ENCODE results near the gene TBXAS1.
A peak's percentile ranks its signal among the peaks of the same experiment; 100 is the strongest.

Gene TBXAS1

GRCh38 chr7:140055833-140056232 lies 226.8 kb downstream of the TBXAS1 start:
- no peak for DNase-seq

- no peak for DNase-seq
These were observed 227.5 kb downstream of the TBXAS1 start for GRCh38 chr7:140056431-140057142.

GRCh38 chr7:140057143-140057535 lies 228.1 kb downstream of the TBXAS1 start:
- no peak for DNase-seq

GRCh38 chr7:140058517-140058916 lies 229.5 kb downstream of the TBXAS1 start:
- DNase-seq: no peak

- DNase-seq: no peak
These were observed 230.5 kb downstream of the TBXAS1 start for GRCh38 chr7:140059273-140060242.

- no peak for DNase-seq
These were observed 231.2 kb downstream of the TBXAS1 start for GRCh38 chr7:140060243-140060630.

GRCh38 chr7:140060788-140061606 lies 231.9 kb downstream of the TBXAS1 start:
- no peak for DNase-seq

- no peak for DNase-seq
These were observed 232.5 kb downstream of the TBXAS1 start for GRCh38 chr7:140061607-140061930.

GRCh38 chr7:140062118-140062527 lies 233.1 kb downstream of the TBXAS1 start:
- DNase-seq: no peak

- DNase-seq: peak; percentile 30
These were observed 233.7 kb downstream of the TBXAS1 start, which contains the start of gene PARP12 for GRCh38 chr7:140062528-140063299. PARP12 (minus strand) TSS chr7:140062951; CDS start chr7:140062847, 104 bp downstream.

GRCh38 chr7:140067052-140067451 lies 238.0 kb downstream of the TBXAS1 start:
- no peak for DNase-seq

GRCh38 chr7:140068033-140068432 lies 239.0 kb downstream of the TBXAS1 start:
- DNase-seq: no peak

- DNase-seq: no peak
These were observed 240.4 kb downstream of the TBXAS1 start for GRCh38 chr7:140069298-140069949.

Measured in midbrain (tissue), 1 donor.